ENCODE measurements around the gene SH3BP2. TPM values are rescaled to one million over a fixed set of nuclear protein-coding genes. Genes with fewer than 3 reads are reported as not detected.

Gene SH3BP2
- total RNA-seq, 1 experiment from 2014 or later = 17.4 TPM

GRCh38 chr4:2822461-2823300 is 29.8 kb downstream of the SH3BP2 start:
- H3F3A ChIP-seq (ENCODE audit: low read length, unreplicated experiment) = no peaks in the 10 kb centered on the region
- H3K9ac ChIP-seq (ENCODE audit: low read length) = no peak overlapping the region
- H3K36me3 ChIP-seq (ENCODE audit: low read depth, low read length) = no peaks in the 10 kb centered on the region
- peaks cover 13% of the 10 kb centered on the region; the same call in 1 of the 2 replicates for H3K79me2 ChIP-seq (ENCODE audit: low read length)
- peaks cover 2% of the 10 kb centered on the region; the same call in 1 of the 2 replicates for H3K4me1 ChIP-seq (ENCODE audit: insufficient read depth, low read length)
- no peaks in the 10 kb centered on the region for H3K27me3 ChIP-seq (ENCODE audit: low read length)
- no peak overlapping the region for H3K4me3 ChIP-seq (ENCODE audit: low read length)
- DNase-seq (no peak), ATAC-seq (no peak)
- H3K27ac ChIP-seq (ENCODE audit: low read length) = no peak overlapping the region
- H4K20me1 ChIP-seq (ENCODE audit: low read length) = no peaks in the 10 kb centered on the region
- CTCF ChIA-PET = no interaction called here
- no peak for TF ChIP-seq EZH2phosphoT487 (IDR thresholded peaks at IDR 0.05; ENCODE audit: borderline replicate concordance, low read length)
- TF ChIP-seq, protein P1, sequence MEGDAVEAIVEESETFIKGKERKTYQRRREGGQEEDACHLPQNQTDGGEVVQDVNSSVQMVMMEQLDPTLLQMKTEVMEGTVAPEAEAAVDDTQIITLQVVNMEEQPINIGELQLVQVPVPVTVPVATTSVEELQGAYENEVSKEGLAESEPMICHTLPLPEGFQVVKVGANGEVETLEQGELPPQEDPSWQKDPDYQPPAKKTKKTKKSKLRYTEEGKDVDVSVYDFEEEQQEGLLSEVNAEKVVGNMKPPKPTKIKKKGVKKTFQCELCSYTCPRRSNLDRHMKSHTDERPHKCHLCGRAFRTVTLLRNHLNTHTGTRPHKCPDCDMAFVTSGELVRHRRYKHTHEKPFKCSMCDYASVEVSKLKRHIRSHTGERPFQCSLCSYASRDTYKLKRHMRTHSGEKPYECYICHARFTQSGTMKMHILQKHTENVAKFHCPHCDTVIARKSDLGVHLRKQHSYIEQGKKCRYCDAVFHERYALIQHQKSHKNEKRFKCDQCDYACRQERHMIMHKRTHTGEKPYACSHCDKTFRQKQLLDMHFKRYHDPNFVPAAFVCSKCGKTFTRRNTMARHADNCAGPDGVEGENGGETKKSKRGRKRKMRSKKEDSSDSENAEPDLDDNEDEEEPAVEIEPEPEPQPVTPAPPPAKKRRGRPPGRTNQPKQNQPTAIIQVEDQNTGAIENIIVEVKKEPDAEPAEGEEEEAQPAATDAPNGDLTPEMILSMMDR (conservative IDR thresholded peaks at IDR 0.05; ENCODE audit: low read depth, low read length) = no peak
- TF ChIP-seq EZH2 (IDR thresholded peaks at IDR 0.05; ENCODE audit: low read length, unreplicated experiment) = no peak
- H2AFZ ChIP-seq (ENCODE audit: low read length) = no peak overlapping the region
- intact Hi-C loops (cut with micrococcal nuclease) = no loop called here
- BruUV-seq (replicated peaks) = no TSS peak
- POLR2A ChIA-PET (ENCODE audit: unreplicated experiment) = no interaction called here
- H3K4me2 ChIP-seq (ENCODE audit: low read length) = no peak overlapping the region
- no peaks in the 10 kb centered on the region for H3K9me3 ChIP-seq (ENCODE audit: low read length)
- no peaks in the 10 kb centered on the region for H3K9me2 ChIP-seq (replicated peaks; ENCODE audit: low read length)

GRCh38 chr4:2823301-2823670 is 30.4 kb downstream of the SH3BP2 start:
- POLR2A ChIA-PET (ENCODE audit: unreplicated experiment) = no interaction called here
- Histone ChIP-seq H3K9ac (ENCODE audit: low read length) (no peak overlapping the region), H3K4me2 (ENCODE audit: low read length) (no peak overlapping the region), H3K36me3 (ENCODE audit: low read depth, low read length) (no peaks in the 10 kb centered on the region), H3F3A (ENCODE audit: low read length, unreplicated experiment) (no peaks in the 10 kb centered on the region), H3K27ac (ENCODE audit: low read length) (no peak overlapping the region), H3K4me3 (ENCODE audit: low read length) (no peak overlapping the region), H3K9me3 (ENCODE audit: low read length) (no peaks in the 10 kb centered on the region), H3K9me2 (replicated peaks; ENCODE audit: low read length) (no peaks in the 10 kb centered on the region), H4K20me1 (ENCODE audit: low read length) (no peaks in the 10 kb centered on the region), H2AFZ (ENCODE audit: low read length) (no peak overlapping the region), H3K4me1 (ENCODE audit: insufficient read depth, low read length) (no peaks in the 10 kb centered on the region), H3K79me2 (ENCODE audit: low read length) (peaks cover 13% of the 10 kb centered on the region; the same call in 1 of the 2 replicates), H3K27me3 (ENCODE audit: low read length) (no peaks in the 10 kb centered on the region)
- no TSS peak for BruUV-seq (replicated peaks)
- no peak for TF ChIP-seq EZH2phosphoT487 (IDR thresholded peaks at IDR 0.05; ENCODE audit: borderline replicate concordance, low read length)
- TF ChIP-seq, protein P1 (conservative IDR thresholded peaks at IDR 0.05; ENCODE audit: low read depth, low read length) = no peak
- TF ChIP-seq EZH2 (IDR thresholded peaks at IDR 0.05; ENCODE audit: low read length, unreplicated experiment) = no peak
- no peak for ATAC-seq
- CTCF ChIA-PET = no interaction called here
- no peak for DNase-seq
- intact Hi-C loops (cut with micrococcal nuclease) = no loop called here

DNA sequence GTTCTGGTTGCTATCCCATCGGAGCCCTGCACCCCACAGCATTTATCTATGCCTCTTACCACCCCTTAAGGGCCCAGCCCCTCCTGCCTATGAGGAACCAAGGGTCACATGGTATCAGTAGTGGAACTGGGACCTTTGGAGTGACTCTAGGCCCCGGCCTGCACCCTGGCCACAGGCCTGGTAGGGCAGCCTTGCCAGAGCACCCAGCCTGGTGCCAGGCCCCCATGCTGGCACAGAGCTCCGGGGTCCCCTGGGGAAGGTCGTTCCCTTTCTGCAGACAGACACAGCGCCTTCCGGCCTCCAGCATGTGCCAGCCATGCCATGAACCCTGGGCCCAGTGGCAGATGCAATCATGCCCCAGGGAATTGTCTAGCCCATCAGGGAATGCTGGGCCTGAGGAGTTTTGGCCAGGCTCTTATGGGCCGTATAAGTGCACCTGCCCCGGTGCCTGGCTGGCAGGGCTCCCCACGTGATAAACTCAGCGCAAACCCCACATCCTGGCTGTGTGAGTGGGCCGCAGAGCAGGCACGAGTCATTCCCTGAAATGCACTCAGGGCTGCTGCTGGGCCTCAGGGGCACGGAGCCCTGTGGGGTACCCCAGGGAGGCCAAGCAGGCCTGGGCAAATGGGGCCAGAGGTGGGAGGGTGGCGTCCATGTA is 30.9 kb downstream of the SH3BP2 start:
- no peak overlapping the region for H2AFZ ChIP-seq (ENCODE audit: low read length)
- no peak overlapping the region for H3K4me3 ChIP-seq (ENCODE audit: low read length)
- H3K27ac ChIP-seq (ENCODE audit: low read length) = no peak overlapping the region
- no TSS peak for BruUV-seq (replicated peaks)
- H3K9me2 ChIP-seq (replicated peaks; ENCODE audit: low read length) = no peaks in the 10 kb centered on the region
- POLR2A ChIA-PET (ENCODE audit: unreplicated experiment) = no interaction called here
- TF ChIP-seq EZH2 (IDR thresholded peaks at IDR 0.05; ENCODE audit: low read length, unreplicated experiment) (no peak), EZH2phosphoT487 (IDR thresholded peaks at IDR 0.05; ENCODE audit: borderline replicate concordance, low read length) (no peak)
- TF ChIP-seq, protein P1 (conservative IDR thresholded peaks at IDR 0.05; ENCODE audit: low read depth, low read length) = no peak
- H3K79me2 ChIP-seq (ENCODE audit: low read length) = peaks cover 9% of the 10 kb centered on the region; the same call in 1 of the 2 replicates
- DNase-seq (no peak), ATAC-seq (no peak)
- H3K27me3 ChIP-seq (ENCODE audit: low read length) = no peaks in the 10 kb centered on the region
- H3F3A ChIP-seq (ENCODE audit: low read length, unreplicated experiment) = no peaks in the 10 kb centered on the region
- H3K4me2 ChIP-seq (ENCODE audit: low read length) = no peak overlapping the region
- CTCF ChIA-PET = no interaction called here
- H3K9me3 ChIP-seq (ENCODE audit: low read length) = no peaks in the 10 kb centered on the region
- H3K4me1 ChIP-seq (ENCODE audit: insufficient read depth, low read length) = no peaks in the 10 kb centered on the region
- no peaks in the 10 kb centered on the region for H3K36me3 ChIP-seq (ENCODE audit: low read depth, low read length)
- intact Hi-C loops (cut with micrococcal nuclease) = no loop called here
- no peaks in the 10 kb centered on the region for H4K20me1 ChIP-seq (ENCODE audit: low read length)
- H3K9ac ChIP-seq (ENCODE audit: low read length) = no peak overlapping the region

Measured in PC-3 (cell line).